HFFc6 (cell line): ENCODE results near the gene SSUH2. TPM values are rescaled to one million over a fixed set of nuclear protein-coding genes. Genes with fewer than 3 reads are reported as not detected.

ENCODE experiments used
- DNase-seq: peaks from one replicate; pipeline ENCODE4 v3.0.0-alpha.2; 2018
- H3K27ac Mint-ChIP-seq: 2 replicates; pipeline ENCODE4 v1.8.0; 2020; ENCODE audit warnings: mild to moderate bottlenecking, mixed read lengths
- H3K27me3 Mint-ChIP-seq: 2 replicates; pipeline ENCODE4 v1.8.0; 2021; ENCODE audit warnings: mild to moderate bottlenecking, moderate library complexity, mixed read lengths; ENCODE audit not compliant: insufficient read depth
- H3K36me3 Mint-ChIP-seq: 2 replicates; pipeline ENCODE4 v1.8.0; 2021; ENCODE audit warnings: low read depth, mixed read lengths
- H3K4me1 Mint-ChIP-seq: 2 replicates; pipeline ENCODE4 v1.8.0; 2020; ENCODE audit warnings: low read depth, mixed read lengths
- H3K4me3 Mint-ChIP-seq: 2 replicates; pipeline ENCODE4 v1.8.0; 2020; ENCODE audit warnings: mild to moderate bottlenecking, moderate library complexity, mixed read lengths
- H3K9me3 Mint-ChIP-seq: 2 replicates; pipeline ENCODE4 v1.8.0; 2020; ENCODE audit warnings: mild to moderate bottlenecking, mixed read lengths
- CTCF ChIP-seq: fragments of 200-600 bp; sonication (generic); IDR thresholded peaks from 2 replicates; pipeline ENCODE4 v1.5.0; 2021; ENCODE audit warnings: antibody characterized with exemption, mild to moderate bottlenecking
- total RNA-seq, 6 experiments: library from RNA; stranded (reverse); fragmentation: NEBNext Ultra II Directional; extraction: Animal tissue kit (Norgen Biotek cat#: 25700); gene quantifications; 2 replicates in 1 of 6; 3 replicates in 5 of 6; pipeline ENCODE4 v1.2.3, GENCODE V29; 2021

SSUH2 gene
- total RNA-seq, 6 experiments from 2014 or later, result 0.28 to 0.51 (median 0.37) TPM; not detected in 2

- Mint-ChIP-seq H3K27me3 (peaks cover 2% of the 10 kb centered on the region; the same call in 1 of the 2 replicates), H3K9me3 (no peaks in the 10 kb centered on the region), H3K27ac (no peak overlapping the region), H3K36me3 (peaks cover 10% of the 10 kb centered on the region; the same call in 1 of the 2 replicates), H3K4me3 (no peak overlapping the region), H3K4me1 (peaks cover 21% of the 10 kb centered on the region)
- no peak for TF ChIP-seq CTCF
- no peak for DNase-seq
Observed at GRCh38 chr3:8571256-8571655, 73.3 kb downstream of the SSUH2 start.

Other genes starting within 250 kb of the SSUH2 start
- gene LMCD1, start 143.0 kb downstream of the SSUH2 start, total RNA-seq, result 10 to 100 TPM; 20.1 to 50.6 (median 23.3) TPM
- under 1 TPM in 1 of 6 experiments, not detected in 5; 0.25 TPM for gene CAV3, start 89.0 kb upstream of the SSUH2 start, total RNA-seq
- gene OXTR, start 124.8 kb upstream of the SSUH2 start, total RNA-seq, result 100 to 1,000 TPM; 596 to 899 (median 635) TPM